Stimulated activated effector memory CD8-positive, alpha-beta T cell treated with anti-CD3 and anti-CD28 coated beads, Interleukin-12 subunit alpha, Interleukin-12 subunit beta, amount 100 ng/mL, for 72 hours (primary cell): ENCODE results near the gene PSMG4.

Experiments used
- ATAC-seq: fragments of 150-1000 bp; cut with Tn5 transposase; 2 replicates; pipeline ENCODE4 v1.10.0; 2021
- DNase-seq, 2 donors: peaks; one replicate each; pipeline ENCODE4 v3.0.0; 2021 to 2022; ENCODE audit warnings: low spot score in 2 of 2
- H3K27ac Mint-ChIP-seq: one replicate; pipeline ENCODE4 v1.8.0; 2022; ENCODE audit warnings: mild to moderate bottlenecking, mixed read lengths
- H3K36me3 Mint-ChIP-seq: one replicate; pipeline ENCODE4 v1.8.0; 2022; ENCODE audit warnings: mild to moderate bottlenecking, mixed read lengths
- H3K4me1 Mint-ChIP-seq: one replicate; pipeline ENCODE4 v1.8.0; 2022; ENCODE audit warnings: mixed read lengths
- H3K4me3 Mint-ChIP-seq: one replicate; pipeline ENCODE4 v1.8.0; 2022; ENCODE audit warnings: mild to moderate bottlenecking, mixed read lengths
- H3K9me3 Mint-ChIP-seq: one replicate; pipeline ENCODE4 v1.8.0; 2022; ENCODE audit warnings: mixed read lengths

The PSMG4 gene, protein sequence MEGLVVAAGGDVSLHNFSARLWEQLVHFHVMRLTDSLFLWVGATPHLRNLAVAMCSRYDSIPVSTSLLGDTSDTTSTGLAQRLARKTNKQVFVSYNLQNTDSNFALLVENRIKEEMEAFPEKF

DNA sequence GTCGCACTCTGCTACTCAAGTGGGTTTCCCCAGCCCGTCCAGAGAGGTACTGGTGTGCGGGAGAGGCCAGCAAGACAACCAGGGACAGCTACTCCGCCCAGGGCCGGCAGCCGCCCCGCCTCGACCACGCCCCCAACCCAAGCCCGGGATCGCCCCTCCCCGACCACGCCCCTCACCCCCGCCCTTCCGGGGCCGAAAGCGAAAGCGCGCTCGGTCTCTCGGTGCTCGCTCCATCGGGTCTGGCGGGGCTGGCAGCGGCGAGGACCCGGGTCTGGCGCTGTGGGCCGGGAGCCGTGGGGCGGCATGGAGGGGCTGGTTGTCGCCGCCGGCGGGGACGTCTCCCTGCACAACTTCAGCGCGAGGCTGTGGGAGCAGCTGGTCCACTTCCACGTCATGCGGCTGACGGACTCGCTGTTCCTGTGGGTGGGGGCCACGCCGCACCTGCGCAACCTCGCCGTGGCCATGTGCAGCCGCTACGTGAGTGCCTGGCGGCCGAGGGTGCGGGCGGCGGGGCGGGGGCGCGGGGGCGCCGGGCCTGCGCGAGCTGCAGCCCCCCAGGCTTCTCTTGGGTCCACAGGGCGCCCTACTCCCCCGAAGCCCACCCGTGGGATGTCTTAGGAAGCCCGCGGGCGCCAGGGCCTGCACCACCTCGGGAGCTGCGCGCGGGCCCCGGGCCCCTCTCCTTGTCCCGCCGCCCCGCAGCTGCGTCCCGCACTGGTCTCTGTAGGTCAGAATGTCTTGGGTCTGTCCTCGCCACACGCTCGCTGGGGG is at the start of gene PSMG4:
Gene PSMG4, plus strand, starts transcription at position 228 of the 771 bp plus-strand sequence. Its CDS starts 76 bp downstream, at position 304.
- peak; percentile 87 for ATAC-seq
- Mint-ChIP-seq H3K4me3 (peak within 1 kb of the TSS; percentile 93), H3K4me1 (peaks cover 39% of the 10 kb centered on the region), H3K27ac (peak within 1 kb of the TSS; percentile 92), H3K9me3 (no peaks in the 10 kb centered on the region), H3K36me3 (peaks cover 26% of the 10 kb centered on the region)
- DNase-seq = peak; percentile 94 to 98

DNA sequence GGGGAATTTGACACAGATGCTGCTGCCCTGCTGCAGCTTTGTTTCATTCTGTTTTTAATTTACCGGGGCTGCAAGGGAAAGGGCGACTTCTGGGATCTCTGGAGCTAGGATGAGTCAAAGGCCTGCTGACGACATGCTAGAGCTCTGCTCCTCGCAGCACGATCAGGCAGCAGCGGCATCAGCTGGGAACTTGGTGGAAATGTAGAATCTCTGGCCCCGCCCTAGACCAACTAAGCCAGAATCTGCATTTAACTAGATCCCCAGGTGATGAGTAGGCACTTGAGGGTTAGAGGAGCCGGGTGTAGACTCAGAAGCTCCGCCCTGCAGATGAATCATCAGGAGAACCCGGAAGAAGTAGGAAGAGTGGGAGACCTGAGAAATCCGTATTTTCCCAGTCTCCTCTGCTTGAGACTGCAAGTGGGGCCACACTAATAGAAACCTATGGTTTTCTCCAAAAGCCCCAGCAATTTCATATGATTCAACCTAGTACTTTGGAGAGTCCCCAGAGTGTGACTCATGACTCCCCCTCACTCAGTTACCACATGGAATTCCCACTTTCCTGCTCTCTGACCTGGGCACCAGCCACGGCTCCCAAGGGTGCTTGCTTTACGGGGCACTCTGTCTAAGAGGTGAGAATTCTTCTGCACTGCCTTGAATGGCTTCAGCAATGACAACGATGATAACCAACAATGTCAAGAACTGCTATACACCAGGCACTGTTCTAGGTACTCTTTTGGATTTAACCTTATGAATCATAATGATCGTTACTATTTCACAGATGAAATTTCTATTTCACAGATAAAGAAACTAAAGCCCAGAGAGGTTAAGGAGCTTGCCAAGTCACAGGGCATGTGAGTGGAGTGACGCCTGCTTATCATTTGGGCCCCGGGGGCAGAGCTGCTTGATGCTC is 49.4 kb upstream of the PSMG4 start:
- H3K4me1 Mint-ChIP-seq = peaks cover 32% of the 10 kb centered on the region
- ATAC-seq (peak; percentile 93), DNase-seq (peak; percentile 44 to 83)
- H3K36me3 Mint-ChIP-seq = no peaks in the 10 kb centered on the region
- peak overlapping the region; percentile 81 for H3K27ac Mint-ChIP-seq
- no peaks in the 10 kb centered on the region for H3K9me3 Mint-ChIP-seq
- peak overlapping the region; percentile 64 for H3K4me3 Mint-ChIP-seq

DNA sequence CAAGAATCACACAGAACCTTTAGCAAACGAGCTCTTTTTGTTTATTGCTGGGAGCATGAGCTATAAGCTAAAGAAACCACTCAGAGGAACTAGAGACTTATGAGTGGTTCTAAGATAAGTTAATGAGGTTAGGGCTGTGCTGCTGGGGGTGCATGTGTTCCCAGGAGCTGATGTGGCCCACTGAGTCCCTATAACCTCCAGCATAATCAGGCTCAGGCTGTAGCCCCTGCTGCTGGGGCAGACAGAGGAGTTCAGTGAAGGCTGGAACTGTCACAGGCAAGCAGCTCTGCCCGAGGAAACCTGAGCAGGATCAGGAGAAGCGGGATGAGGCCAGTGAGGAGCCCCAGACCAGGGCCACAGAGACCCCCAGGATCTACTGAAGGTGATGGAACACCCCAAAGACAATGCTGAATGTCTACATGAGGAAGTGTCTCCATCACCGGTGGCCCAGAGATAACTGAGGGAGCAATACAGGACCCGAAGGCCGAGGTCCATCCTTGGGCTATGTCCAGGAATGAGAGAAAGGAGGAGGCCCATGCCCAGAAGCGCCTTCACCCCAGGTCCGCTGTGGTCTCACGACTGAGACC is 48.6 kb upstream of the PSMG4 start:
- peak overlapping the region; percentile 81 for H3K27ac Mint-ChIP-seq
- peaks cover 32% of the 10 kb centered on the region for H3K4me1 Mint-ChIP-seq
- no peaks in the 10 kb centered on the region for H3K36me3 Mint-ChIP-seq
- peak overlapping the region; percentile 64 for H3K4me3 Mint-ChIP-seq
- ATAC-seq = no peak
- peak in 1 of 2 donors; percentile 57 for DNase-seq
- no peaks in the 10 kb centered on the region for H3K9me3 Mint-ChIP-seq

DNA sequence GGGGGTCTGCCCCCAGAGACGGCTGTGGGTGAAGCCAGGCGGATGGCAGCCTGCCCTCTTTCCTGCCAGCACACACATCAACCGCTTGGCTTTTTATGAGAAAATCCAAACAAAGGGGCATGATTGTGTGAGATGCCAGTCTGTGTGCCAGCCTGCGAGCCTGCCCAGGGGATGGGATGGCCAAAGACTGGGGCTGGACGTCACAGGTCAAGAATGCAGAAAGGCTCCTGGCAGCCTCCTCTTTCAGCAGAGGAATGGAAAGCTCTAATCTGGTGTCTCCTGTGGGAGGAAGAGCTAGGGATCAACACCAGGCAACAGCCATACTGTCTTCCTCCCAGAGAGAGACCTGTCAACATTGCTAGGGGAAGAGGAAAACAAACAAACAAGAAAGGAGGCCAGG is 47.1 kb upstream of the PSMG4 start:
- peaks cover 24% of the 10 kb centered on the region for H3K4me1 Mint-ChIP-seq
- ATAC-seq (no peak), DNase-seq (no peak)
- no peak overlapping the region for H3K4me3 Mint-ChIP-seq
- H3K27ac Mint-ChIP-seq = peak overlapping the region; percentile 42
- H3K36me3 Mint-ChIP-seq = no peaks in the 10 kb centered on the region
- H3K9me3 Mint-ChIP-seq = no peaks in the 10 kb centered on the region

DNA sequence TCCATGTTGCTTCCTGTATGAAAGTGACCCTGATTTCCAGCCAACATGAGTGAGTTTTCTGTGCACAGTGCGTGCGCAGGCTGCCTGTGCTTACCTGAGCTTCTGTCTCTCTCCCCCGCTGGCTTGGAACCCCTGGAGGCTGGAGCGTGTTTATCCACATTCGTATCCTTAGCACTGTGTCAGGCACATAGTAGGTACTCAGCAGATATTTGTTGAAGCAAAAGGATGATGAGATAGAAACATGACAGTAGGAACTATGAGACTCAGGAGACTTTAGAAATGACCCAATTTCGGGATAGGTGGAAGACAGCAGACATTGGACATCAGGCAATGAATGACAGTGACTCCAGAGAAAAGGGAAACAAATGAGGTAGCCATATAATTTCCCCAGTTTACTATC is 46.5 kb upstream of the PSMG4 start:
- Mint-ChIP-seq H3K27ac (peak overlapping the region; percentile 42), H3K4me3 (no peak overlapping the region), H3K9me3 (no peaks in the 10 kb centered on the region), H3K4me1 (peaks cover 24% of the 10 kb centered on the region), H3K36me3 (no peaks in the 10 kb centered on the region)
- no peak for ATAC-seq
- no peak for DNase-seq

DNA sequence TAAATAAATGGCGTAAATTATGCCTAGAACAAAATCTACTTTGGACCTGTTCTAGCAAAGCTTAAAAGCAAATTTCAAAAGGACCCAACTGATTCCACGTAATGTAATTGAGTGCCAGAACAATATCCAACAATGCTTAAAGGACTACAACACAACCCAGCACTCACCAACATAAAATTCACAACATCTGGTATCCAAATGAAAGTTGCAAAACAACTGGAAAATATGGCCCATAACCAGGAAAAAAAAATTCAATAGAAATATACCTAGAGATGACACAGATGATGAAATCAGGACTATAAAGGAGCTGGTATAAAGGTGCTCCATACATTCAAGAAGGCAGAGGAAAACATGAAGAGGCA is 45.4 kb upstream of the PSMG4 start:
- H3K36me3 Mint-ChIP-seq = no peaks in the 10 kb centered on the region
- H3K9me3 Mint-ChIP-seq = no peaks in the 10 kb centered on the region
- H3K4me3 Mint-ChIP-seq = no peak overlapping the region
- DNase-seq (no peak), ATAC-seq (no peak)
- no peak overlapping the region for H3K27ac Mint-ChIP-seq
- H3K4me1 Mint-ChIP-seq = peaks cover 20% of the 10 kb centered on the region

DNA sequence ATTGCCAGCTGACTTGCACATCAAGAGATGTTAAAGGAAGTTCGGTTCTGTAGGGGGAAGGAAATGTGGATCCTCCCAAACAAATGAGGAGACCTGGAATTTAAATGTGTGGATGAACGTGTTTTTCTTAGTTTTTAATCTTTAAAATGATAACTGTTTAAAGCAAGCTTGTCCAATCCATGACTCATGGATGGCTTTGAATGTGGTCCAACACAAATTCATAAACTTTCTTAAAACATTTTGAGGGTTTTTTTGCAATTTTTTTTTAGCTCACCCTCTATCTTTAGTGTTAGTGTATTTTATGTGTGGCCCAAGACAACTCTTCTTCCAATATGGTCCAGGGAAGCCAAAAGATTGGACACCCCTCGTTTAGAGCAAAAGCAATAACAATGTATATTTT is 43.8 kb upstream of the PSMG4 start:
- Mint-ChIP-seq H3K4me3 (no peak overlapping the region), H3K36me3 (no peaks in the 10 kb centered on the region), H3K9me3 (no peaks in the 10 kb centered on the region), H3K27ac (no peak overlapping the region), H3K4me1 (peaks cover 4% of the 10 kb centered on the region)
- DNase-seq (no peak), ATAC-seq (no peak)

DNA sequence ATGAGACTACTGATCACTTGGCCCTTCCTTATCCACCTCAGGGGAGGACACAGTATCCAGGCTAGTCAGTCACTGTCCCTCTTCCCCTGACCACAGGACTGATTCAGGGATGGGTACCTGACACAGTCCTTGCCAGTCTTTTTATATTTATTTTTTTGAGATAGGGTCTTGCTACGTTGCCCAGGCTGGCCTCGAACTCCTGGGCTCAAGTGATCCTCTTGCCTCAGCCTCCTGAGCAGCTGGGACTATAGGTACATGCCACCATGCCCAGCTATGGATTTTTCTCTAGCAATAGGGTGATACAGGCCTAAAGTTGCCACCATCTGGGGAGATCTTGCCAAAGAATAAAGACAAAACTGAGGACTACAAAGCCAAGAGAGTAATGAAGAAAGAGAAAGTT is 41.5 kb upstream of the PSMG4 start:
- Mint-ChIP-seq H3K4me1 (no peaks in the 10 kb centered on the region), H3K4me3 (no peak overlapping the region), H3K9me3 (peaks cover 6% of the 10 kb centered on the region), H3K27ac (no peak overlapping the region), H3K36me3 (peaks cover 9% of the 10 kb centered on the region)
- no peak for DNase-seq
- ATAC-seq = no peak

DNA sequence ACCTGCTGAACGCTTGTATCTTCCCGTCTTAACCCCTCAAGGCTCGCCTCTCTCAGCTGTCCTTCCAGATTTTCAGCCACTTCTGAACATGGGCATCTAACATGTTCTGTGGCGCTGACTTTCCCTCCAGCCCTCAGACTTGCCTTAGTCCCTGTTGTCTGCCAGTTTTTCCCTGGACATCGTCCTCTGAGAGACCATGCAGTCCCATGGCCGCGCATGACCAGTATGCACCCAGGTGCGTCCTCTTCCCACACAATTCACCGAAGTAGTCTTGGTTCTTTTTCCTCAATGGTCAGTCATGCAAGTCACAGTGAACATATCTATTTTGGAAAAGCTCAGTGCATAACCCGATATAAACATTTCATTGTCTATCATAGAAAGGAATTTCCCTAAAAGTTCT is 40.5 kb upstream of the PSMG4 start:
- H3K36me3 Mint-ChIP-seq = peaks cover 12% of the 10 kb centered on the region
- H3K9me3 Mint-ChIP-seq = peaks cover 6% of the 10 kb centered on the region
- DNase-seq (no peak), ATAC-seq (no peak)
- no peaks in the 10 kb centered on the region for H3K4me1 Mint-ChIP-seq
- H3K4me3 Mint-ChIP-seq = no peak overlapping the region
- no peak overlapping the region for H3K27ac Mint-ChIP-seq

DNA sequence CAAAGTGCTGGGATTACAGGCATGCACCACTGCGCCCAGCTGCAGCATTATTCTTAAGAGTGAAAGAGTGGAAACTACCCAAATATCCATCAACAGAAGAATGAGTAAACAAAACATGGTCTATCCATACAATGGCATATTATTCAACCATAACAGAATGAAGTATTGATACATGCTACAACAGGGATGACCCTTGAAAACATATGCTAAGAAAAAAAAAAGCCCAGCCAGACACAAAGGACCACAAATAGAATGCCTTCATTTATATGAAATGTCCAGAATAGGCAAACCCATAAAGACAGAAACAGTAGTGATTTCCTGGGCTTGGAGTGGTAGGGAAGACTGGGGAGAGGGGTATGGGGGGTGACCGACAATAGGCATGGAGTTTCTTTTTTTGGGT is 38.4 kb upstream of the PSMG4 start:
- no peak for DNase-seq
- Mint-ChIP-seq H3K36me3 (peaks cover 12% of the 10 kb centered on the region), H3K4me1 (no peaks in the 10 kb centered on the region), H3K4me3 (no peak overlapping the region), H3K9me3 (peaks cover 6% of the 10 kb centered on the region), H3K27ac (no peak overlapping the region)
- no peak for ATAC-seq

DNA sequence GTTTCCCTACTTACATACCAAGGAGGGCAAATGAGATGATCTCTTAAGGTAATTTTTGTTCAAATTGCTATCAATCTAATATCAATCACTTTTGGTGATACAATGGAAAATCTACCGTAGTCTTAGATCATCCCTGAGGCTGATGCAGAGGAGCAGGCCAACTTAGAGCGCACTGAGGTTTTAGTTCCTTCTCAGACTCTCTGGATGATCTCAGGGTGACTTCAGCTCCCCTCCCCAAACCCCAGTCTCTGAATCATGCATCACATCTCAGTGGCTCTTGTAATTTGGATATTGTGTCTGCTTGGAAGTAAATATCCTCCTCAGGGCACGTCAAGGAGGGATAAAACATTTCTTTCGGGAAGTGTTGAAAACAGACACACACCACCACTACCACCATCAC is 37.2 kb upstream of the PSMG4 start:
- Mint-ChIP-seq H3K36me3 (peaks cover 12% of the 10 kb centered on the region), H3K27ac (peak overlapping the region; percentile 91), H3K4me3 (no peak overlapping the region), H3K9me3 (peaks cover 6% of the 10 kb centered on the region), H3K4me1 (peaks cover 2% of the 10 kb centered on the region)
- DNase-seq (no peak), ATAC-seq (peak; percentile 66)

DNA sequence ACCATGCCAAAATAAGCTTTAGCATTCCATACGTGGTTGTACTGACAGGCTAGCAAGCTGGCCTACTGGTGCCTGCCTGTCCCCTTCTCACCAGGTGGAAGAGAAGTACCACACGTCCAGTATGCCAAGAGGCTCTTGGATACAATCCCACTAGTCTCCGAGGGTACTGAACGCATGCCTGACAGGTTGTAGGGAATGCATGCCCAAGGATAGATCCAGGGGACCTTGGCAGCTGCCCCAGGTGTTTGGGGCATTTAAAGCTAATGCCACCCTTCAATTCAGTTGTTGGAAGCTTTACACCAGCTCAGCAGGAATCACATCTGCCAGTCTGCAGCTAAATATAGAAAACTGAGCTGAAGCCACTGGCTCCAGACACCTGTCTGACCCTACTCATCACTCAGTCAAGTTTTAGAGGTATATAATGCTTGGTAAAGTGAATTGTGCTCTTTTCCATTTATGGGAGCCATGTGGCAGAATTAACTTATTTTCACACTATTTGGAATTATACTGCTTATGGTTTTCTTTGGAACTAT is 36.2 kb upstream of the PSMG4 start:
- H3K4me1 Mint-ChIP-seq = peaks cover 9% of the 10 kb centered on the region
- H3K27ac Mint-ChIP-seq = peak overlapping the region; percentile 91

DNA sequence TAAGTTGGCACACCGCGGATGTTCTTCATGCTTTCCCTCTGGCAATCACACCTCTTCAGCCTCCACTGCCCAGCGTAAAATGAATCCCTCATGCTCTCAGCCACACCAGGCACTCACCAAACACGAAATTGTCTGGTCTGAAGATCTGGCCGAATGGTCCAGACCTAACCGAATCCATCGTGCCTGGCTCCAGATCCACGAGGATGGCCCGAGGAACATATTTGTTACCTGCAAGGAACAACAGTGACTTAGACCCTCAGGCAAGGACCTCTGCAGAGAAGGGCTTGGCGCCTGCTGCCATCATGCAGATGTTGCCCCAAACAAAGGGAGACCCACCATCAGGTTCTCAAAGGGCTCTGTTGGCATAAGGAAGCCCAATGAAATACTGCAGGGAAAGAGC is 32.7 kb upstream of the PSMG4 start:
- Mint-ChIP-seq H3K4me3 (peak overlapping the region; percentile 71), H3K27ac (no peak overlapping the region), H3K4me1 (peaks cover 38% of the 10 kb centered on the region), H3K36me3 (peaks cover 12% of the 10 kb centered on the region), H3K9me3 (peaks cover 6% of the 10 kb centered on the region)
- no peak for DNase-seq
- ATAC-seq = no peak

More for the DNA sequence above, 36.2 kb upstream of the PSMG4 start:
- no peak overlapping the region for H3K4me3 Mint-ChIP-seq
- ATAC-seq (no peak), DNase-seq (no peak)
- peaks cover 6% of the 10 kb centered on the region for H3K9me3 Mint-ChIP-seq
- H3K36me3 Mint-ChIP-seq = peaks cover 12% of the 10 kb centered on the region

DNA sequence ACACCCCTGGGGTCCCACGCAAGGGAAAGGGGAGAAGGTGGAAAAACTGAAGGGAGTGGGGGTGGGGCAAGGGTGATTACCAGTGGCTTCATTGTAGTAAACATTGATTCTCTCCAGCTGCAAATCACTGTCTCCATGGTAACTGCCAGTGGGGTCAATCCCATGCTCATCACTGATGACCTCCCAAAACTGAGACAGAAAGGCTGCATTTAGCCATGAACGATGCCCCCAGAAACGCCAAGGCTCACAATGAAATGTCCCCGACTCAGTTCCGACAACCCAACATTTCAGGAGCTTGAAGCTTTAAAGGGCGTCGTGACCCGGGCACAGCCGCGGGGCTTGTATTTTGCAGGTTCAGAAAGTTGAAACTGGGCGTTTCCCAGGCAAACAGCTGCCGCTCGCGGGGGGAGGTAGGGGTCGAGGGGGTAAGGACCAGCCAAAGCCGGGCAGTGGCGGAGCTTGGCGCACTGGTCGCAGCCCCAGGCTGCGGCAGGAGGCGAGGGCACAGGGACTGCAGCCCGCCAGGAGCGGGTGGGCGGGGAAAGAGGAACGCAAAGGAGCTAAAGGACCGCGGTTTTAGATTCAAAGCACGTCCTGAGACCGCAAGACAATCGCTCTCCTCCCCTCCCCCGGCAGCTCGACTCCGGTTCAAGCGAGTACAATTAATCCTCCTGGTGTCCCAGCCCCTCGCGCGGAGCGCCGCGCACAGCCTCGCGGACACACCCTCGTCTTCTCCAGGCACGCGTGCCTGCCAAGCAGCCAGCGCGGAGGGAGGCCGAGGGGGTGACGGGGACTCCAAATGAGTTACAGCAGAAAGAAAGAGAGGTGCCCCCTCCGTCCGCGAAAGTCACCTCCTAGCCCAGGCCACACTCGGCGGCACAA is 32.0 kb upstream of the PSMG4 start:
- Mint-ChIP-seq H3K27ac (no peak overlapping the region), H3K4me1 (peaks cover 45% of the 10 kb centered on the region), H3K36me3 (peaks cover 9% of the 10 kb centered on the region), H3K9me3 (peaks cover 6% of the 10 kb centered on the region), H3K4me3 (peak overlapping the region; percentile 71)
- peak in 1 of 2 donors; percentile 63 for DNase-seq
- peak; percentile 31 for ATAC-seq
